GM12892 (cell line): ENCODE data around the gene FGF2.

Experiments
- POLR2A ChIP-seq: IDR thresholded peaks from 2 replicates; pipeline ENCODE4 v1.6.1; 2011; ENCODE audit warnings: low read depth, low read length, control low read depth
- POLR2AphosphoS5 ChIP-seq: IDR thresholded peaks from 2 replicates; pipeline ENCODE4 v1.6.1; 2011; ENCODE audit warnings: low read depth, low read length, control low read depth
- TAF1 ChIP-seq: IDR thresholded peaks from 2 replicates; pipeline ENCODE4 v1.6.1; 2011; ENCODE audit warnings: low read depth, mild to moderate bottlenecking, control low read depth, low read length, borderline replicate concordance

DNA sequence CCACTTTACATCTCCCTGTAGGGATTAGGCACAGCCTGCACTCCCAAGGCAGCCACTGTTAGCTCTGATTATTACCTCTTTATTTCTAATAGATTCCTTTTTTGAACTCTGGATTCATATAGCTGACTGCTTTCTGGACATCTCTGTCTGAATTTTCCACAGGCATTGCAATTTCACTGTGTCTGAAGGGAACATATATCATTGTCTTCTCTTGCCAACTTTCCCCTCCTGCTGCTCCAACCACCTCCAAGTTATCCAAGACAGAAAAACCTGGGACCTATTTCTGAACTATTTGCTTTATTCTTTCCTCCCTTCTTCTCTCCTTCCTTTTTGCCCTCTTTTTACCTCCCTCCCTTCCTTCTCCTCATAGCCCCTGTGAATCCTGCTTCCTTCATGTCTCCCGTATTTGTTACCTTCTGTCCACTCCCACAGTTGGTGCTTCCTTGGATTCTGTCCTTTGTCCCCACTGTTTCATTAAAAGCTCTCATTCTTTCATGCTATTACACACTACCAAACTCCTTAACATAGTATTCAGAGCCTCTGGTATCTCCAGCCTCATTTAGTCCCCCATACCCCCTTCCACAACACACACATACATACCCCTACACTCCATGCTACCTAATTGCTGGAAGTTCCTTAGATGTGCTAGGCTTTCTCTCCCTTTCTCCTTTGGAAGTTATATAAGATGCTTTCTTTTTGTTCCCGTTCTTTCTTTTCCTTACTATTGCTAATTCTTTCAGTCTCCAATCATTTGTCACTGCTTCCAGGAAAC, 34.7 kb downstream of the FGF2 start:
- TF ChIP-seq TAF1, result no peak
- no peak for TF ChIP-seq POLR2AphosphoS5
- no peak for TF ChIP-seq POLR2A
